GM19238 (cell line): Measurements from ENCODE around the gene ZNF213.
"Not testable (repeated sequence)": the region's sequence is repeated elsewhere in the genome, so short reads cannot be mapped to it uniquely, and the experiment has no call there.

Source experiments
- DNase-seq: peaks from one replicate; pipeline ENCODE4 v3.0.0; 2011; ENCODE audit warnings: low spot score; ENCODE audit not compliant: insufficient read length

ZNF213 gene

DNA sequence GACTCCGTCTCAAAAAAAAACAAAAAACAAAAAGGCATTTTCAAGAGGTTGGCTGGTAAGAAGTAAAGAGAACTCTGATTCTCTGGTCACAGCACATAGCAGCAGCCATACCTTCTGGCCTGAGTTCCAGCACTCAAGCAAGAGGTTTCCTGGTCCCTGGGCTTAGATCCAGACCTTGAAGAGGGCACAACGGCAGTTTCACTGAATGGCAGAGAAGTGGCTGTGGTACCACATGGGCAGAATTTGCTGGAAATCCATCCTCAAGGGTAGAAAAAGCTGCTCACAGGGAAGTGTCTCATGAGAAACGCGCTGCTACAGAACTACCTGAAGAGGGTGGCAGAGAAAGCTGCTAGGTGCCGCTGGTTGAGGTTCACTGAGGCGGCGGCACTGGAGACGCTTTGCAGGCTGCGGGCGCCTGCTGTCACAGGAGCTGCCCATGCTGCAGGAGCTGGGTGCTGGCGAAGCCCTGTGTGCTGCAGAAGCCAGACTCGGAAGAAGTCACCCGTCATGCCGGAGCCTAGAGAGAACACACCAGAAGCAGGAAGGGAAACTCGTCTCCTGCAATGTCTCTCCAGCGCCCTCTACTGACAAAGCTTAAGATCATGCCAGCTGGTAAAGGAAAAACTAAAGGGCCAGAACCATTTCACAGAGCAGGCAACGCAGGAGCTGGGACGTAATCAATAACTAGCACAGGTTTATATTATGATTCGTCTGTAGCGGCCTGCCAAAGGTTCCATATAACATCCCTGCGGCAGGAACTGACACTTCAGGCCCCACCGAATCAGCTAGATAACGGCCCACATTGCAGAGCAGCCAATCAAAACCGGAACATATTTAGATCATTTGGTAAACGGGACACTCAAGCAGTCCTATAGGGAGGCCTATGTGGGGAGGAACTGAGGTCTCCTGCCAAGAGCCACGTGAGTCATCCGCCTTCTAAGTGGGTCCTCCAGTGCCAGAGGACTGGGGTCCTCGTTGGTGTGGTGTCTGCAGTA is 5.4 kb upstream of the ZNF213 start:
- no peak for DNase-seq

DNA sequence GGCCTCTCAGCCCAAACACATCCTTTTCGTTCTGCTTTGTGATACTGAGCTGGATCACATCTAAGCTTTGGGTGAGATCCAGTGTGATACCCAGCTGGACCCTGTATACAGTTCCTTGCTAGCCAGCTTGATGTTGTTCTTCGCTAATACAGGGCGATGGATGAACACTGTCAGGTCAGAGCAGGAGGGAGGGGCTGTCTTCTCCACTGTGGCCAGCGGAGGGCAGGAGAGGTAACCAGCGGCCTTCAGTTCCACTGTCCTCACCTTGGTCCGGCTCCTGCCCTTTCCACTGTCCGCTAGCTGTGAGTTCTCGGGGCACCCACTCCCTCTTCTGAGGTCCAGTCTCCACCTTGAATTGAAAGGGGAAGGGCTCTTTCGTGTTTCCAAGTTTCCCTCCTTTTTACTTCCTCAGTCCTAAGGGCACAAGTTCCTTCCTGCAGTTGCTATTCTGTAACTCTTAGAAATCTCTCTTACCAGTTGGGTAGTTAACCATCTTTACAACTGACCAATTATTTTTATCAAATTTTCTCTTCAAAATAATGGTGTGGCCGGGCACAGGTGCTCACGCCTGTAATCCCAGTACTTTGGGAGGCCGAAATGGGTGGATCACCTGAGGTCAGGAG is 3.0 kb upstream of the ZNF213 start:
- DNase-seq, result no peak

GRCh38 chr16:3133844-3134243 is 985 bp upstream of the ZNF213 start:
- DNase-seq, result no peak

DNA sequence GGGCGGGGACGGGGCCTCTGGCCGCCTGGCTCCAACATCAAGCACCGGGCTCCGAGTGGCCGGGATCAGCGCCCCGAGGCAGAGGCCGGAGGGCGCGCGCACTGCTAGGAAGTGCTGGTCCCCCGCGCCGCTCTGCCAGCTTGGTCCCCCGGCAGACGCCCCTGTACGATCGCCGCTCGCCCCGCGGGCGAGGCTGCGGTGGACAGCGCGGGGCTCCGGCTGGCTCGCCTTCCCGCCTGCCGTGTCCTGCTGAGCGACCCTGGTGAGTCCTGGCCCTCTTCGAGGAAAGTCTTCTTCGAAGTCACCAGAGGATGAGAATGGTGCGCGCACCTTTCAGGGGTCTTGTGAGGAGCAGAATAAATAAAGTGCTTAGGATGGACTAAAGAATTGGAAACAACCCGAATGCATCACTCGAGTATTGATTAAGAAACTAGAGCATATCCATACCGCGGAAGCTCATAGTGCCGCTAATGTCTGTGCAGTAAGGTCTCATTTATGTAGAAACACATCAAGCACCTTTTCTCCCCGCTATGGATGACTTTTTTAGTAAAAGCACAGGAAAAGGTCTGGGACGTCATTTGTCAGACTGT is 392 bp downstream of the ZNF213 start:
- no peak for DNase-seq

DNA sequence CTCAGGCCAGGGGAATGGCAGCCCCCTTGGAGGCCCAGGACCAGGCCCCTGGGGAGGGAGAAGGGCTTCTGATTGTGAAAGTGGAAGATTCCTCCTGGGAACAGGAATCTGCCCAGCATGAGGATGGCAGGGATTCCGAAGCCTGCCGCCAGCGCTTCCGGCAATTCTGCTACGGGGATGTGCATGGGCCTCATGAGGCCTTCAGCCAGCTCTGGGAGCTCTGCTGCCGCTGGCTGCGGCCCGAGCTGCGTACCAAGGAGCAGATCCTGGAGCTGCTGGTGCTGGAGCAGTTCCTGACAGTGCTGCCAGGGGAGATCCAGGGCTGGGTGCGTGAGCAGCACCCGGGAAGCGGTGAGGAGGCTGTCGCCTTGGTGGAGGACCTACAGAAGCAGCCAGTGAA is 2.4 kb downstream of the ZNF213 start:
- no peak for DNase-seq

DNA sequence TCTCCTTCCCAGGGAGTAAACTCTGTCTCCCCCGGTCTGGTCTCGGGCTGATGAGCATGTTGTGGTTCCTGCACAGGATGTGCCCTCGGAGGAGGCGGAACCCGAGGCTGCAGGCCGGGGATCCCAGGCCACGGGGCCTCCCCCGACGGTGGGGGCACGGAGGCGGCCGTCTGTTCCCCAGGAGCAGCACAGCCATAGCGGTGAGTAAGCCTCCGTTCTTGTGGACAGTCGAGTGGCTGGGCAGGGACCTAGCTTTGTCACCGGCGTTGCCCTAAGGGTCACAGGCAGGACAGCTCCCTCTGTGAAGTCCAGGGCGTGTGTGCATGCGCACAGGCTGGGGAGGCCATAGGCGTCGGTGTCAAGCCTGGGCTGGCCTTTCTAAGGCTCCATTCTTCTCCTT is 3.5 kb downstream of the ZNF213 start:
- DNase-seq, result no peak

DNA sequence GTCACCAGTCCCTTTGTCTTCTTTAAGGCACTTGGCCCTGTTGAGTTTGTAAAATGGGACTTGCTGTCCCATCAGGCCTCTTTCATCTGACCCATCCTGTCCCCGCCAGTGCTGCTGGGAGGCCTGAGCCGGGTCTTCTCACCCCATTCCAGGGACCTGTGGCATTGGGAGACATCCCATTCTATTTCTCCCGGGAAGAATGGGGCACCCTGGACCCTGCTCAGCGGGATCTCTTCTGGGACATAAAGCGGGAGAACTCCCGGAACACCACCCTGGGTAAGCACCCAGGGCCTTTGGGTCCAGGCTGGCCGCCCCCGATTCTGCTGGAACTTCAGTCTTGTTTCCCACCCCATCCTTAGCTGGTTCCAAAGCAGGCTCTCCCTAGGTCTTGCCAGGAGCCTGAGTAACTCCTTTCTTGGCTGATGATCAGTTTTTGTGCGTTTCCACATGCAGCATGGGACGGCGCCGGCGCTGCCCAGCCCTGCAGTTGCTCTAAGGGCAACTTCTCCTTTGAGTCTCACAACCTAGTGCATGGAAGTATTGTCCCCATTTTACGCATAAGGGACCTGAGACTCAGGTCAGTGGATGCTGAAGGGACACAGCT is 4.1 kb downstream of the ZNF213 start:
- DNase-seq, result no peak

DNA sequence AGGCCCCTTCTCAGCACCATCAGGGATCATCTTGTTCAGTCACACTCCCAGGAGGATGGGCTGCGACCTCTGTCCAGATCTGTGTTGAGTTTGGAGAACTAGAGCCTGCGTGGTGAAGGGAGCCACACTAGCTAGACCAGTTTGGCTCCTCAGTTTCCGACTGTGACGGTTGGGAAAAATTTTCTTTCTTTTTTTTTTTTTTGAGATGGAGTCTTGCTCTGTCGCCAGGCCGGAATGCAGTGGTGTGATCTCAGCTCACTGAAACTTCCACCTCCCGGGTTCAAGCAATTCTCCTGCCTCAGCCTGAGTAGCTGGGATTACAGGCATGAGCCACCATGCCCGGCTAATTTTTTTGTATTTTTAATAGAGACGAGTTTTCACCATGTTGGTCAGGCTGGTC is 4.7 kb downstream of the ZNF213 start:
- DNase-seq, result not testable (repeated sequence)

DNA sequence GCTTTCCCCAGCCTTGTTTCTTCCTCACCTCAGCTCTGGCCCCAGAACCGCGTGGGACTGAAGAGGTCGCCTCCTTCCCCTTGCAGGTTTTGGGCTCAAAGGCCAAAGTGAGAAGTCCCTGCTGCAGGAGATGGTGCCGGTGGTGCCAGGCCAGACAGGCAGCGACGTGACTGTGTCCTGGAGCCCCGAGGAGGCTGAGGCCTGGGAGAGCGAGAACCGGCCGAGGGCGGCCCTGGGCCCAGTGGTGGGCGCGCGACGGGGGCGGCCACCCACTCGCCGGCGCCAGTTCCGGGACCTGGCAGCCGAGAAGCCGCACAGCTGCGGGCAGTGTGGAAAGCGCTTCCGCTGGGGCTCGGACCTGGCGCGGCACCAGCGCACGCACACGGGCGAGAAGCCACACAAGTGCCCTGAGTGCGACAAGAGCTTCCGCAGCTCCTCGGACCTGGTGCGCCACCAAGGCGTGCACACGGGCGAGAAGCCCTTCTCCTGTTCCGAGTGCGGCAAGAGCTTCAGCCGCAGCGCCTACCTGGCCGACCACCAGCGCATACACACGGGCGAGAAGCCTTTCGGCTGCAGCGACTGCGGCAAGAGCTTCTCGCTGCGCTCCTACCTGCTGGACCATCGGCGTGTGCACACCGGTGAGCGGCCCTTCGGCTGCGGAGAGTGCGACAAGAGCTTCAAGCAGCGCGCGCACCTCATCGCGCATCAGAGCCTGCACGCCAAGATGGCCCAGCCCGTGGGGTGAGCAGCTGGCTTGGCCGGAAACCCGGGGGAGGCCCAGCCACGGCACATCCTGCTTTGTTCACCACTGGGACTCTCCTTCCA is 6.0 kb downstream of the ZNF213 start:
- DNase-seq, result no peak

GRCh38 chr16:3141781-3142311 is 7.0 kb downstream of the ZNF213 start:
- no peak for DNase-seq

GRCh38 chr16:3142327-3142726 is 7.5 kb downstream of the ZNF213 start:
- DNase-seq, result no peak

GRCh38 chr16:3142770-3143169 is 7.9 kb downstream of the ZNF213 start:
- no peak for DNase-seq

- DNase-seq, result no peak
Measured at GRCh38 chr16:3143189-3143588, 8.4 kb downstream of the ZNF213 start.

DNA sequence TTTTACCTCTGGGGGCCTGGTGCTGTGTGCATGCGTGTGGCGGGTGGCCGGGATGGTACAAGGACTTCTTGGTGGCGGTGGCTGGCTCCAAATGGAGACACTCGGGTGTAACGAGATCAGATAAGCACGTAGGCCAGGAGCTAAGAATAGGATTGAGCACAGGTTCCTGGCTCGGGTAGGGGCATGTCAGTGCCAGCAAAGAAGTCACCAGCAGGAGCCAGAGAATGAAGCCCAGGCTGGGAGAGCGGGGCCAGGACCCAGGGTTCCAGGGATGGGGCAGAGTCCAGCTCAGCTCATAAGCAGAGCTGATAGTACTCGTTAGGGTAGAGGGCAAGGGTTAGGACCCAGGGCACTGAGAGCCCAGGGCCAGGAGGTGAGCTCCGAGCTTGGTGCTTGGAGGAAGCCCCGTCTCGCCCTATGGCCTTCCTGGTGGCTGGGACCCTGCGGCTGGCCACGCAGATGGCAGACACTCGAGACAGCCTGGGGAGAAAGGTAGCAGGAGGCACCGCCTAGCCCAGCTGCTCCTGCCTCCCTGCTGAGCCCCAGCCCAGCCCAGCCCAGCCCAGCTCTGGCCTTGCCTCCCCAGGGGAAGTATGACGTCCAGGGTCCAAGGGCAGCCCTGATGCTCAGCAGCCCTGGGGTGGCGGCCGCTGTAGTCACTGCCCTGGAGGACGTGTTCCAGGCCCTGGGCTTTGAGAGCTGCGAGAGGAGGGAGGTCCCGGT is 8.9 kb downstream of the ZNF213 start:
- no peak for DNase-seq

DNA sequence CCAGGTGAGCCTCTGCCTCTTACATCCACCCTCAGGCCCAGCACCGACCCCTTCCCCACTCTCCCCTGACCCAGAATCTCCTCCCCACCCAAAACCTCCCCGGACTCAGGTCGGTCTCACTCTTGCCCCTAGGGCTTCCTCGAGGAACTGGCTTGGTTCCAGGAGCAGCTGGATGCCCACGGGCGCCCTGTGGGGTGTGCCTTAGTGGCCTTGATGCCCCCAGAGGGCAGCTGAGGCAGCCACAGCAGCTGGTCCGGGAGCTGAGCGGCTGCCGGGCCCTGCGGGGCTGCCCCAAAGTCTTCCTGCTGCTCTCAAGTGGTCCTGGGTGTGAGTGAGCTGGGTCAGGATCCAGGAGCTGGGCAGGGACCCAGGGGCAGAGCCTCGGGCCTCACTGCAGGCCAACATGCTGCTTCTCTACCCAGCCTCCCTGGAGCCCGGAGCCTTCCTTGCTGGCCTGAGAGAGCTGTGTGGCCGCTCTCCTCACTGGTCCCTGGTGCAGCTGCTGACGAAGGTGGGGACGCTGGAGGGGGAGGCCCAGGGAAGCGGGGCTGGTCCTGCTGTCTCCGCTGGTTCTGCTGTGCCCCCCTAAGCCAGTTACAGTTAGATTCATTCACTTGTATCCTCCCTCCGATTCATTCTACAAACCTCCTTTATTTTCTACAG is 9.6 kb downstream of the ZNF213 start:
- DNase-seq, result no peak

DNA sequence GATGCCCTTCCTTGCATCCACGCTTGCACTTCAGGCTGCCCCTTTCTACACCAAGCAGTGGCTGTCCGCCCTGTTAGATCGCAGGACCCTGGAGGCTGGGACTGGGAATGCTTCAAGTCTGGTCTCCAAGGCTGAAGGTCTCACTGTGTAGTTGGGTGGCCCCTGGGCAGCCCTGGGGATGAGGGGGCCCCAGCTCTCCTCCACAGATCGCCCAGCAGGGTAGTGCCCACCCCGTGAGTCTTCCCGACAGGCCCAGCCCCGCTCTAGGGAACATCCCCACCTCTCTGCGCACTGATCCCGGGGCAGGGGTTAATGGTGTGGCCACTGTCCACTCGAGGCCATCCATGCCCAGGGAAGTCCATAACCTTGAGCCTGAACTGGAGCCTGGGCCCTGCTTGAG is 10.3 kb downstream of the ZNF213 start:
- DNase-seq, result no peak

DNA sequence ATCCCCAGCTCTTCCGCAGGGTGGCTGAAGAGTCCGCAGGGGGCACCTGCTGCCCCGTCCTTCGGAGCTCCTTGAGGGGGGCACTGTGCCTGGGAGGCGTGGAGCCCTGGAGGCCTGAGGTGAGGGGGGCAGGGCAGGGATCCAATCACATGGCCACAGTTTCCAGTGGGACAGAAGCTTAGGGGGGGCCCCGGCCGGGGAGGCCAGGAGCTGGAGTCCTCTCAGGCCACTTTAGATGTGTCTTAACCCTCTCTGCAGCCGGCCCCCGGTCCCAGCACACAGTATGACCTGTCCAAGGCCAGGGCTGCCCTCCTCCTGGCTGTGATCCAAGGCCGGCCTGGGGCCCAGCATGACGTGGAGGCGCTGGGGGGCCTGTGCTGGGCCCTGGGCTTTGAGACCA is 10.8 kb downstream of the ZNF213 start:
- DNase-seq, result no peak

GRCh38 chr16:3147046-3147756 is 12.4 kb downstream of the ZNF213 start:
- DNase-seq, result no peak

DNA sequence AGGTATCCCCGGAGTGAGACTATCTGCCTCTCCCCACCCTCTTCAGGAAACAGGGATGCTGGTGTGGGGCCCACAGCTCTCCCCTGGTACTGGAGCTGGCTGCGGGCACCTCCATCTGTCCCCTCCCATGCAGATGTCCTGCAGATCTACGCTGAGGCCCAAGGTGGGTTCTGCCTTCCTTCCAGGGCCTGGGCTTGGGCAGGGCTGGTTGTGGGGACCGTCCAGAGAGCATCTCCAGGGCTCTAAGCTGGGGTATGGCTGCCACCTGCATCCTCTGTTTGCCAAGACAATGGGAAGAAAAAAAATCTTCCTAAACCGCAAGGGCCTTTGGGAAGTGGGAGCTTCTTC is 12.9 kb downstream of the ZNF213 start:
- no peak for DNase-seq
